MCF 10A (cell line): ENCODE measurements around the gene CFAP52. TPM values are rescaled to one million over a fixed set of nuclear protein-coding genes. Genes with fewer than 3 reads are reported as not detected.

Source experiments
- BruUV-seq: library from RNA; stranded (reverse); fragments of 400-500 nt; replicated peaks from 2 replicates; lab custom pipeline; 2021; lab: Mats Ljungman, UMichigan
- CTCF ChIA-PET: fragments of 300-600 bp; sonication (Branson Sonifier 250); formaldehyde crosslinking; extraction: SDS; loops from one replicate; lab custom pipeline; 2021; ENCODE audit warnings: antibody characterized with exemption, inconsistent platforms; lab: Yijun Ruan, JAX
- POLR2A ChIA-PET: fragments of 300-600, 350-650 bp; sonication (Branson Sonifier 250); formaldehyde crosslinking; extraction: SDS; loops from one replicate; lab custom pipeline; 2020; ENCODE audit warnings: antibody characterized with exemption, inconsistent platforms; lab: Yijun Ruan, JAX
- DNase-seq: peaks from one replicate; pipeline ENCODE4 v3.0.0-alpha.2; 2018; ENCODE audit not compliant: unreplicated experiment
- H3K27ac Mint-ChIP-seq: one replicate; pipeline ENCODE4 v1.8.0; 2022; ENCODE audit warnings: mild to moderate bottlenecking, low read depth, mixed read lengths; ENCODE audit not compliant: unreplicated experiment
- H3K27me3 Mint-ChIP-seq: one replicate; pipeline ENCODE4 v1.8.0; 2022; ENCODE audit warnings: mixed read lengths; ENCODE audit not compliant: insufficient read depth, unreplicated experiment
- H3K36me3 Mint-ChIP-seq: one replicate; pipeline ENCODE4 v1.8.0; 2022; ENCODE audit warnings: mild to moderate bottlenecking, moderate library complexity, mixed read lengths; ENCODE audit not compliant: insufficient read depth, unreplicated experiment
- H3K4me1 Mint-ChIP-seq: one replicate; pipeline ENCODE4 v1.8.0; 2022; ENCODE audit warnings: mixed read lengths; ENCODE audit not compliant: insufficient read depth, unreplicated experiment
- H3K4me3 Mint-ChIP-seq: one replicate; pipeline ENCODE4 v1.8.0; 2022; ENCODE audit warnings: mild to moderate bottlenecking, moderate library complexity, mixed read lengths; ENCODE audit not compliant: unreplicated experiment
- H3K9me3 Mint-ChIP-seq: one replicate; pipeline ENCODE4 v1.8.0; 2022; ENCODE audit warnings: mixed read lengths; ENCODE audit not compliant: unreplicated experiment
- CTCF ChIP-seq: fragments of 200-600 bp; IDR thresholded peaks from one replicate; pipeline ENCODE4 v1.8.0; 2022; ENCODE audit warnings: antibody characterized with exemption, mild to moderate bottlenecking; ENCODE audit not compliant: unreplicated experiment
- intact Hi-C: fragments of 100-400 bp; cut with micrococcal nuclease; formaldehyde crosslinking; loops from 2 replicates; pipeline ENCODE4 v1.14.1; 2022
- total RNA-seq: library from RNA; stranded (reverse); gene quantifications from 2 replicates; pipeline ENCODE4 v1.2.3, GENCODE V29; 2022

Gene CFAP52
- total RNA-seq, 1 experiment from 2014 or later, result not detected

- Mint-ChIP-seq H3K4me1 (no peaks in the 10 kb centered on the region), H3K9me3 (peaks cover 6% of the 10 kb centered on the region), H3K27me3 (no peaks in the 10 kb centered on the region), H3K27ac (no peak overlapping the region), H3K36me3 (no peaks in the 10 kb centered on the region), H3K4me3 (no peak overlapping the region)
- TF ChIP-seq CTCF, result no peak
- ChIA-PET POLR2A (interaction anchor here (1.3 kb wide), 1 partner anchor 35 kb away, joined by 3 read pairs; the partner anchor contains the start of gene CFAP52), CTCF (interaction anchor here (1.2 kb wide), 1 partner anchor 21 kb away, joined by 3 read pairs; no protein-coding TSS in a partner anchor)
- DNase-seq, result no peak
- no TSS peak for BruUV-seq
- intact Hi-C loops, result no loop called here
Observed at GRCh38 chr17:9612006-9612405, 35.6 kb downstream of the CFAP52 start.

DNA sequence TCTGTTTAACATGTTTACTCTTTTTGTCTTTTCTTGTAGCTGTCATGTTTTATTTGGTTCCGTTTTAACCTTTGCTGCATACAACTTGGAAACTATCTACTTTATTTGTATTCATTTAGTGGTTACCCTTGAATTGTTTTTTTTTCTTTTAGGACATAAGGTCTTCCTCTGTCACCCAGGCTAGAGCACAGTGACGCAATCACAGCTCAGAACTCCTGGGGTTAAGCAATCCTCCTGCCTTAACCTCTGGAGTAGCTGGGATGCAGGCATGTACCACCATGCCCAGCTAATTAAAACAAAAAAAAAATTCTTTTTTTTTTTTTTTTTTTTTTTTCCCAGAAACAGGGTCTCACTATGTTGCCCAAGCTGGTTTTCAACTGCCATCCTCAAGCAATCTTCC, 39.0 kb downstream of the CFAP52 start:
- H3K36me3 Mint-ChIP-seq, result no peaks in the 10 kb centered on the region
- no peak overlapping the region for H3K27ac Mint-ChIP-seq
- DNase-seq, result peak; percentile 60
- no TSS peak for BruUV-seq
- H3K4me1 Mint-ChIP-seq, result no peaks in the 10 kb centered on the region
- no peak overlapping the region for H3K4me3 Mint-ChIP-seq
- no peak for TF ChIP-seq CTCF
- no peaks in the 10 kb centered on the region for H3K9me3 Mint-ChIP-seq
- CTCF ChIA-PET, result no interaction called here
- POLR2A ChIA-PET, result no interaction called here
- intact Hi-C loops, result no loop called here
- H3K27me3 Mint-ChIP-seq, result no peaks in the 10 kb centered on the region

DNA sequence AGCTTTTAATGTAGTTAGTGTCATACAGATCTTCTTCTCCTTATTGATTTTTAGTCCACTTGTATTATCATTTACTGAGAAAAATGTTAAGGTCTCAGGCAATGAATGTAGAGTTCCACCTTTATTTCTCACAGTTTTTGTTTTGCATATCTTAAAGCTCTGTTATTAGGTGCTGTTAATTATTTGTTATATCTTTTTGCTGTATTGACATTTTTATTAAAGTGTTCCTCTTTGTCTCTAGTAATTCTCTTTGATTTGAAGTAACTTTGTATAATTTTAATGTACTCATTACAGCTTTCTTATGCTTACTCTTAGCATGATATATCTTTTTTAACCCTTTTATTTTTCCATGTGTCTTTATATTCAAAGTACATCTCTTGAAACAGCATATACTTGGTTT, 46.5 kb downstream of the CFAP52 start:
- Mint-ChIP-seq H3K27ac (no peak overlapping the region), H3K4me3 (no peak overlapping the region), H3K4me1 (no peaks in the 10 kb centered on the region), H3K27me3 (no peaks in the 10 kb centered on the region), H3K36me3 (no peaks in the 10 kb centered on the region), H3K9me3 (peaks cover 19% of the 10 kb centered on the region)
- DNase-seq, result no peak
- BruUV-seq, result no TSS peak
- no peak for TF ChIP-seq CTCF
- POLR2A ChIA-PET, result no interaction called here
- intact Hi-C loops, result no loop called here
- CTCF ChIA-PET, result interaction anchor here (0.5 to 0.6 kb wide), 2 partner anchors 119 to 626 kb away, joined by 3 to 6 read pairs; no protein-coding TSS in a partner anchor

DNA sequence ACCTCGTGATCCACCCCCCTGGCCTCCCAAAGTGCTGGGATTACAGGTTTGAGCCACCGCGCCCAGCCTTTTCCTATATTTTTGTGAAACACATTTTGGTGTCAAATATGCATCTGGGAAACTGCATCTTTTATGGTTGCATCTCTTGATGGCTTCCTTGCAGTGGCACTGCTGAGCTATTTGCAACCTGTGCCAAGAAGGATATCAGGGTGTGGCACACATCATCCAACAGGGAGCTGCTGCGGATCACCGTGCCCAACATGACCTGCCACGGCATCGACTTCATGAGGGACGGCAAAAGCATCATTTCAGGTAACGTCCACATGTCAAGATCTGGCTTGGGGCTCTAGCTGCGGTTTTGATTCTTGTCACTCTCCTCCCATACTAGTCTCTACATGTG, 52.1 kb downstream of the CFAP52 start:
- Mint-ChIP-seq H3K4me3 (no peak overlapping the region), H3K27me3 (no peaks in the 10 kb centered on the region), H3K4me1 (no peaks in the 10 kb centered on the region), H3K36me3 (no peaks in the 10 kb centered on the region), H3K27ac (no peak overlapping the region), H3K9me3 (peaks cover 4% of the 10 kb centered on the region)
- no peak for TF ChIP-seq CTCF
- peak; percentile 47 for DNase-seq
- ChIA-PET POLR2A (no interaction called here), CTCF (interaction anchor here (0.5 to 1.1 kb wide), 5 partner anchors 18 to 610 kb away, joined by 3 to 6 read pairs (median 3); no protein-coding TSS in a partner anchor)
- BruUV-seq, result no TSS peak
- intact Hi-C loops, result no loop called here
